ENCODE measurements around the gene RPL31.

The RPL31 gene

GRCh38 chr2:101004620-101005325, 2.7 kb downstream of the RPL31 start:
- in situ Hi-C loops (cut with HindIII; ENCODE audit: low pct_ligation_motif_present, low sequenced_read_pairs) = no loop called here
- Histone ChIP-seq H3K27me3 (replicated peaks) (no peaks in the 10 kb centered on the region), H3K36me3 (replicated peaks) (peaks cover 62% of the 10 kb centered on the region), H3K27ac (no peak overlapping the region), H3K4me3 (ENCODE audit: low read depth, low read length) (peak overlapping the region; percentile 96)
- DNase-seq = no peak
- no peak for TF ChIP-seq CTCF (IDR thresholded peaks at IDR 0.05; ENCODE audit: low read depth, low read length, missing control alignments)

GRCh38 chr2:101006065-101006715, 4.1 kb downstream of the RPL31 start:
- Histone ChIP-seq H3K27me3 (replicated peaks) (no peaks in the 10 kb centered on the region), H3K4me3 (ENCODE audit: low read depth, low read length) (no peak overlapping the region), H3K27ac (no peak overlapping the region), H3K36me3 (replicated peaks) (peaks cover 67% of the 10 kb centered on the region)
- no peak for TF ChIP-seq CTCF (IDR thresholded peaks at IDR 0.05; ENCODE audit: low read depth, low read length, missing control alignments)
- in situ Hi-C loops (cut with HindIII; ENCODE audit: low pct_ligation_motif_present, low sequenced_read_pairs) = no loop called here
- no peak for DNase-seq

- peaks cover 66% of the 10 kb centered on the region for H3K36me3 ChIP-seq (replicated peaks)
- no peak for DNase-seq
- in situ Hi-C loops (cut with HindIII; ENCODE audit: low pct_ligation_motif_present, low sequenced_read_pairs) = no loop called here
Measured at GRCh38 chr2:101007415-101008345, 5.6 kb downstream of the RPL31 start.

GRCh38 chr2:101011152-101011551, 9.1 kb downstream of the RPL31 start:
- in situ Hi-C loops (cut with HindIII; ENCODE audit: low pct_ligation_motif_present, low sequenced_read_pairs) = no loop called here
- no peak for DNase-seq
- no peak overlapping the region for H3K27ac ChIP-seq
- H3K4me3 ChIP-seq (ENCODE audit: low read depth, low read length) = no peak overlapping the region
- H3K36me3 ChIP-seq (replicated peaks) = peaks cover 31% of the 10 kb centered on the region
- no peak for TF ChIP-seq CTCF (IDR thresholded peaks at IDR 0.05; ENCODE audit: low read depth, low read length, missing control alignments)
- no peaks in the 10 kb centered on the region for H3K27me3 ChIP-seq (replicated peaks)

More at GRCh38 chr2:101007415-101008345, 5.6 kb downstream of the RPL31 start:
- Histone ChIP-seq H3K27me3 (replicated peaks) (no peaks in the 10 kb centered on the region), H3K4me3 (ENCODE audit: low read depth, low read length) (no peak overlapping the region), H3K27ac (no peak overlapping the region)
- TF ChIP-seq CTCF (IDR thresholded peaks at IDR 0.05; ENCODE audit: low read depth, low read length, missing control alignments) = no peak

GRCh38 chr2:101012054-101012705, 10.1 kb downstream of the RPL31 start:
- no peak for DNase-seq
- no peak for TF ChIP-seq CTCF (IDR thresholded peaks at IDR 0.05; ENCODE audit: low read depth, low read length, missing control alignments)
- in situ Hi-C loops (cut with HindIII; ENCODE audit: low pct_ligation_motif_present, low sequenced_read_pairs) = no loop called here
- Histone ChIP-seq H3K27ac (peak overlapping the region; percentile 21), H3K27me3 (replicated peaks) (no peaks in the 10 kb centered on the region), H3K36me3 (replicated peaks) (peaks cover 21% of the 10 kb centered on the region), H3K4me3 (ENCODE audit: low read depth, low read length) (no peak overlapping the region)
